HG03571 (cell line): ENCODE results near the gene CYTH3.
"Not testable (repeated sequence)": the region's sequence is repeated elsewhere in the genome, so short reads cannot be mapped to it uniquely, and the experiment has no call there.

Experiments
- ATAC-seq: cut with Tn5 transposase; IDR thresholded peaks from one replicate; pipeline ENCODE4 v1.9.1; 2021; ENCODE audit not compliant: unreplicated experiment

CYTH3 gene

DNA sequence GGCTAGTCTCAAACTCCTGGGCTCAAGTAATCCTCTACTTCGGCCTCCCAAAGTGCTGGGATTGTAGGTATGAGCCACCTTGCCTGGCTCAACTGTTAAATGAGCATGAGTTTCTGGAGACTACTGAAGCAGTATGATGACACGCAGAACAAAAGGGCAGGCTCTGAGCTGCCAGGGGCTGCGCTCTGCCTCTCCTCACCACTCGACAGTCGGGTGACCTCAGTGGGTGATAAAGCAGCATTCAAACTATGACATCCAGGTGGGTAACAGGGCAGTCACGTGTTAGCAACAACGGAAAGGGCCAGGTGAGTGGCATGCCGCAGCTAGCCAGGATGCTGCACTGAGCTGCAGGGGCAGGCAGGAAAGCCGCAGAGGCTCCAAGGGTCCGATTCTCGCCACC lies 71.5 kb downstream of the CYTH3 start:
- ATAC-seq: no peak

DNA sequence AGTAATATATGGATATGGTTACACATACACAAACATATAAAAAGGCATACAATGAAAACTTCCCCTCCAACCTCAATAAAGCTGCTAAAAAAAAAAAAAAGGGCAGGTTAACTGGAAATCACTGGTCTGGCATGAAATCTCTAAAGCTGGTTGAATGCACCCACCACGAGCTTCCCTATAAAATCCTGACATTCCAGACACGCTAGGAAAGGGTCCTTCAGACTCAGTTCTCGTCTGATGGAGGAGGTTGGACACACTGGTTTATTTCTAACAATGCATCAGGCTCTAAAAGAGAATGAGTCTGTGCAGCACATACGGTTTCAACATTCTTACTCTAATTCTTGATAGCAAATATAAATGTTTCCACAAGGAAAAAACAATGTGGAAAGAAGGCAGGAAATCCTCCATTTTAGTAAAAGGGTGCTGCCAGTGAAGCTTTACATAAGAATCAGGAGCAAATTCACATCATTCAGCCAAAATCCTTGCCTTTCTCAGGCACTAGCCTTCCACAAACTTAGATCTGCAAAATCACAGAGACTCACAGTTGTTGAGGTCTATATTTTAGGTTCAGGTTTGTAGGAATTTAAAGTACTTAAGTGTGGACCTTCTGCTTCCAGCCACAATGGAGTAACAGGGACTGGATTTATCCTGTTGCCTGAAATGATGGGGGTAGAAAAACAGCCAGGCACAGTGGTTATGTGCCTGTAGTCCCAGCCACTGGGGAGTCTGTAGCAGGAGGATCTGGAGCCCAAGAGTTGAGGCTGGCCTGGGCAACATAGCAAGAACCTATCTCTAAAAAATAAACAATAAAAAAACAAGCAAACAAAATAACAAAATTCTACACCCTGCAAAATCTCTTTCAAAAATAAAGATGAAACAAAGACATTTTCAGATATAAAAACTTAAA lies 73.5 kb downstream of the CYTH3 start:
- ATAC-seq: no peak

DNA sequence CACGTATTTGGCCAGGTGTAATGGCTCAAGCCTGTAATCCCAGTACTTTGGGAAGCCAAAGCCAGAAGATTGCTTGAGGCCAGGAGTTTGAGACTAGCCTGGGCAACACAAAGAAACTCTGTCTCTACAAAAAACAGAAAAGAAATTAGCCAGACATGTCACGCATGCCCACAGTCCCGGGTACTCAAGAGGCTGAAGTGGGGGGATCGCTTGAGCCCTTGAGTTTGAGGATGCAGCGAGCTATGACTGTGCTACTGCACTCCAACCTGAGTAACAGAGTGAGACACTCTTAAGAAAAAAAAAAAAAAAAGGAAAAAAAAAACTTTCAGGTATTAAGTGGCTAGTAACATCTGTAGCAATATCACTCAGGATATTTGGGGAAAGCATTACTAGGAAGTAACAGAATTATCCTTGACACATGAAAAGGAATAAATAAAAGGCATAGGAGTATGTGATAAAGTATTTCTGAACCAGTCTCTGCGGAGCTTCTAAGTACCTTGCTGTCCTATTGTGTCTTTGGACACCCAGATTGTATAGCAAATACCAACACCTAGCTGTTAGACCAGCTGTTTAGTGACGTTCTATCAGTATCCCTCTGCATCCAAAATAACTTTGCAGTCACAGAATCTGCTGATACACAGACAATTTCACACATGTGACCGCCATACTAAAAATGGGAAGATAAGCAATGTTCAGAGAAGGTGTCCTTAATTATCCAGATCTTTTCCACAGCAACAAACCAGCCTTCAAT lies 74.4 kb downstream of the CYTH3 start:
- no peak for ATAC-seq

DNA sequence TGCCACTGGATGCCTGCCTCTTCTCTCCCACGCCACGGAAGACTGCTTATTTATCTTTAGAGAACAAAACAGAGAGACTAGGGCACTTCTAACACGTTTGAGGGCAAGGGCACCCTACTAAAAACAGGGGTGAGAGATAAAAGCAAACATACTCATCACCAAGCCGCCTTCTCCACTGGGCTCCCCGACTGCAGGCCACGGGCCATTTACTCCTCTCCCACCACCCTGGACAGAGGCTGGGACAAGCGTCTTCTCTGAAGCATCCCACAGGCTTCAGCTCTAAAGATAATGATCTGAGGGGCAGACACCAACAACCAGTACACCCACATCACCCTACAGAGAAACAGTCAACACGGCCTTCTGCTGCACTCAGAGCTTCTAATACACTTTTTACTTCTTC lies 78.7 kb downstream of the CYTH3 start:
- no peak for ATAC-seq

DNA sequence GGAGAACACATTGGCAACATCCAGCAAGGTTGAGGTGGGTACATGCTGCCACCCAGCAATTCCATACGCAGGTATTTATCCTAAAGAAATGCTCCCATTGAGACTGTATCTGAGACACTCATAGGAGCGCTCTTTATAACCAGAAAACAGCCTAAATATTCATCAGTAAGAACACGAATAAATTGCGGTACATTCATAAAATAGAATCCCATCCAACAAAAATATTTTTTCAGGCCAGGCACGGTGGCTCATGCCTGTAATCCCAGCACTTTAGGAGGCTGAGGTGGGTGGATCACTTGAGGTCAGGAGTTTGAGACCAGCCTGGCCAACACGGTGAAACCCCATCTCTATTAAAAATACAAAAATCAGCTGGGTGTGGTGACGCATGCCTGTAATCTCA lies 81.9 kb downstream of the CYTH3 start:
- ATAC-seq: not testable (repeated sequence)

DNA sequence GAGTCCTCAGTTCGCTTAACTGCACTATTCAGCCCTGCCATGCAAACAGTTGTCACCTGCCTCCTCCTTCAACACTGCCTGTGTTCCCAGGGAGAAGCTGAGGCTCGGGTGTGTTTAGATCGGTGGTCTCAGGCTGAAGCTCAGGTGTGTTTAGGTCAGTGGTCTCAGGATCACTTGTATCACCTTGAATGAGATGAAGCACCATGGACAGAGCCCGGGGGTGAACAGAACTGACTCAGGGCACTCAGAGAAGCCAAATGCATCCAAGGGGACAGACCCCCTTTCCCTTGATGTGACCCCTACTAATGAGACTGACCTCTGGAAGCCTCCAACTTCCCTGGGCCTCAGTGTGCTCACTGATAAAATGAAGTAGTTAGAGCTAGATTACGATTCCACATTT lies 84.0 kb downstream of the CYTH3 start:
- ATAC-seq: no peak

DNA sequence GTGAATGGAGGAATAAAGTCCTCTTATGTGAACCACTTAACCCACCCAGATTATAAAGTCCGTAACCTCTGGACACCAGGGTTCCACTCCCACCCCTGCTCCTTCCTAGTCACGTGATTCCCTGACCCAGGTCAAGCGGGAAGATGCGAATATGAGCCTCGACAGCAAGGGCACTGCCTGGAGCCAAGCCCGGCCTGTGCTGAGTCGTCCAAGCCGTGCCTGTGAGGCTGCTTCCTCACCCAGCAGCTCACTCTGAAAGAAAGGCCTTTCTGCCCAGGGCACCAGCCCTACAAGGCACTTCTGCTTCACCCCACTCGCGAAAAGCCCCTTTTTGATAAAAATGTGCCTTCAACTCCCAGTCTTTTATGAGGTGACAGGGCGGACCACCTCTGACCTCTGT lies 85.8 kb downstream of the CYTH3 start:
- no peak for ATAC-seq

DNA sequence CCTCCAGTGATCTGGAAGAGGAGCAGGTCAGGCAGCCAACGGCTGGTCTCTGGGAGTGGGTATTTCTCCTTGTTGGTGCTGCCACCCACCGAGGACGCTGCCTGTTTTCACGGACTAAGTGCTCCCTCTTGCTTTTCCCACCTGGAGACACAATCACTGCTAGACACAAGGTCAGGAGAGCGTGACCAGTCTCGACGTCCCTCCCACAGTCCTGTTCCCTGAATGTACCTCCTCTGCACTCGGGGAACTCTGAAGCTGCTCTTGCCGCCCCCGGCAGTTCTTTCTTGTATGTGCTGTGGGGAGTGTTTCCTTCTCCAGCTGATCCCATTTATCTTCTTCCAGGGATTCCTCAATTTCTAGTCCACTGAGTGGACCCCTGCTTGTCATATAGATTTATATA lies 89.4 kb downstream of the CYTH3 start:
- ATAC-seq: no peak

DNA sequence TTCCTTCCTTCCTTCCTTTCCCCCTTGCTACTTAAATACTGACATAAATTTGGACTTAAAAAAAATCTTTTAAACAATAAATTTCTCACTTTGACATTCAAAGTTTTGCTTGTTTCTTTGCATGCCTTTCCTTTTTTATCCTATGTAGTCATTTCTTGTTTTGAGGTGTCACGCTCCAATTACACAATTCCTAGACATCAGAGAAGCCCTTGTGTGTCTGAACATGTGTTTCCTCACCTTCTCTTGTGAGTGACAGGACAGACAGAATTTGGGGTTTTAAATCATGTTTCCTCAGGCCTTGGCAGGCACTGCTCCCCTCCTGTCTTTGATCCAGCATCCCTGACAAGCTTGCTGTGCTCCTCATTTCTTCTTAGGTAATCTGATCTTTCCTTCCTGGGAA lies 91.3 kb downstream of the CYTH3 start:
- ATAC-seq: no peak

DNA sequence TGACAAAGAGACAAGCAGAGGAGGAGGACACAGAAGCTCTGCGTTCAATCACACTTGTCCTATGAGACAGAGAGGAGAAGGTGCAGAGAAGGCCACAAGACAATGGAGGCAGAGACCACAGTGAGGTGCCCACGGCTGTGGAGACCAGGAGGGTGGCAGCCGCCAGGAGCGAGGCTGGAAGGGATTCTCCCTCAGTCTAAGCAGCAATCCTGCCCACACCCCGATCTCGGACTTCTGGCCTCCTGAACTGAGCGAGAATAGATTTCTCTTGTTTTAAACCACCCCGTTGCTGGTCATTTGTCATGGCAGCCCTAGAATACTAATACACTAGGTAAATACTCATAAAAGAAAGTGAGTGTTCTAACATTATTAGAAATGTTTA lies 92.1 kb downstream of the CYTH3 start:
- ATAC-seq: no peak

DNA sequence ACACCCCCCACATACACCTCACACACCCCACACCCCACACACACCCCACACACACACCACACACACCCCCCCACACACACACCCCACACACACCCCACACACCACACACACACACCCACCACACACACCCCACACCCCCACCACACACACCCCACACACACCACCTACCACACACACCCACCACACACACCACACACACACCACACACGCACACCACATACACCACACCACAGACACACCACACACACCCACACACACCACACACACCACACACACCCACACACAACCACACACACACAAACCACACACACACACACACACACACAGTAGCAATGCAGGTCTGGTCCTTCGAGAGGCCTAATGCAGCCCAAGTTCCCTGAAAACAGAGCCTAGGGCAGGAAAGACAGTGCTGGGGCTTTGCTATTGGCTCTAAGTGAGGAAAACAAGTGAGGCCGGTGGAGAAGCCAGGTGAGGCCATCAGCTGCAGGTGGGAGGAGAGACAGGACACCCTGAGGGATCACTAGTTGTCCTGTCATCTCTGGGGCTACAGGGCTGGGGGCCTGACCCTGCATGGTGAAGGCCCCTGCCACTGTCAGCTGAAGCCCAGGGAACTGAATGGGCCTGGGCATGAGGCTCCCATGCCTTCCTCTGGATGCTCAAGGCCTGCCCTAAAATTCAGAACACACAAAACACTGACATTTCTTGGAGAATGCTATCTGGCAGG lies 92.6 kb downstream of the CYTH3 start:
- no peak for ATAC-seq

DNA sequence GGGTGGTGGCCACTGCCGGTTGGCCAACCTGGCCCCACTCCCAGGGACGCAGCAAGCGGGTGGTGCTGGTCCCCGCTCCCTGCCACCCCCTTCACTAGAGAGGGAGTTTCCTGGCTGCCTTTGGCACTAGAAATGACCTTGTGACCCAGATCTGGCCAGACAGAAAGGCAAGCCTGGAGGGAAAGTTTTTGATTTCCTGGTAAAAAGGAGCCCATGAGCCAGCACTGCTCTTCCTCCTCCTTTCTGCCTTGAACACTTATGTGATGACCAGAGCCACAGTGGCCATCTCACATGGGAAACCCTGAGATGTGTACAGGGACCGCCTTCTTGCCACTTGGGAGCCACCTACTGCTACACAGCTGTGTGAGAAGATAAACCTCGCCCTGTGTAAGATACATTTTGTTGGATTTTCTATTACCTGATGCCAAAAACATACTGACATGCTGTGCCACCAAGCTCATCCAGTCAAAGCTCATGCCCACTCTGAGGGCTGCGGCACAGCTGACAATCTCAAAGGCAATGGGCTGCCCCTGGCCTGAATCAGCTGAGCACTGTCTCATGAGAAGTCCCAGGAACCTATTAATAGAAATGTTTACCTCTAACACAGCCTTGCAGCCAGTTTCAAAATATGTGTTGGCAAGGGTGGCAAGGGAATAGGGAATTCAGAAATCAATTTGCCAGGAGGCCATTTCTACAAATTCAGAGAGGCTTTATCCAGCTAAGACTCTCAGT lies 94.0 kb downstream of the CYTH3 start:
- ATAC-seq: no peak

DNA sequence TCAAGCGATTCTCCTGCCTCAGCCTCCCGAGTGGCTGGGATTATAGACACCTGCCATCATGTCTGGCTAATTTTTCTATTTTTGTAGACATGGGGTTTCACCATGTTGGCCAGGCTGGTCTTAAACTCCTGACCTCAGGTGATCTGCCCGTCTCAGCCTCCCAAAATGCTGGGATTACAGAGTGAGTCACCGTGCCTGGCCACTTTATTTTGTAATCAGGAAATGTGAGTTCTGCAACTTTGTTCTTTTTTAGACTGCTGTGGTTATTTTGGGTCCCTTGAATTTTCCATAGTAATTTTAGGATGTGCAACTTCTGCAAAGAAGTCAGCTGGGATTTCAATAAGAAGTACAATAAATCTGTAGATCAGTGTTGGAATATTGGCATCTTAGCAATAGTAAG lies 96.8 kb downstream of the CYTH3 start:
- no peak for ATAC-seq

DNA sequence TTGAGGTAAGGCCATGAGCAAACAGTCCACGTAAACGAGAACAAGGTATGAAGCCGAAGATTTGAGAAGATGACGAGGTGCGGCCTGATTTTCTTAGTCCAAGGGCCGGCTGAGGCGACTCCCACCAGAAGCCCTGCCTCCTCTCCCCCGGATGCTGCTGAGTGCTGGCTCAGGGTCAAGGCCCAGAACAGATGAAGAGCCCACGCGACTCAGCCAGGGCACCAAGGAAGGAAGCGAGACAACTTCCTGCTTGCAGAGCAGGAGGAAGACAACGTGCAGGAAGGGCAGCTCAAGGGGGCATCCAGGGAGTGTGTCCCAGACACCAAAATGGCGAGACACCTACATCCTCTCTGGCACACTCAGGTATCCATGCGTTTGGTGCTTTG lies 99.5 kb downstream of the CYTH3 start:
- ATAC-seq: no peak

DNA sequence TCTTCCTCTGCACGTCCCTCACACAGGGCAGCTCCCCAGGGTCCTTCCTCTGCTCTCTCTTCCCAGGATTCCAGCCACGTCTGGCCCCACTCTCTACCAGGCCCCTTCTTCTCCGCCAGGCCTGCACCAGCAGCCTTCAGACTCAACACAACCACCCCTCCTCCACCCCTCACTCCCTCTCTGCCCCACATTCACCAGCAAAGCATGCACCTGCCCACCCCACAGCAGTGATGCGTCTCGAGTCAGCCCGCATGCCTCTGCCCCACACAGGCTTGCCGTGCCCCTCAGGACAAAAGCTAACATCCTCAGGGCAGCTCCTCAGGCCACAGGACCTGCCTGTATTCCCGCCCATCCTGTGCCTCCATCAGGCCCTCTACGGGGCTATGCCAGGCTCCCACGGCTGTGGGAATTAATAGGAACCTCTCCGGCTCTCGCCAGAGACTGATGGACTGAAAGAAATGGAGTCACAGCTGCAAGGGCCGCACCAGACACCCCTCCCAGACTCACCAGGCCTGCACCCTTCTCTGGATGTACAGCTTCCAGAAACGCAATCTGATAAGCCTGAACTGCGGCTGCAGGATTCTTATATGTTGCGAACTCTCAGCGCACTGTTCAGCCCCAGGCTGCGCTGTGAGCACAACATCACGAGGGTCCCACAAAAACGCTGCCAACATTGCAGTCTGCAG lies 100.1 kb downstream of the CYTH3 start:
- ATAC-seq: no peak

DNA sequence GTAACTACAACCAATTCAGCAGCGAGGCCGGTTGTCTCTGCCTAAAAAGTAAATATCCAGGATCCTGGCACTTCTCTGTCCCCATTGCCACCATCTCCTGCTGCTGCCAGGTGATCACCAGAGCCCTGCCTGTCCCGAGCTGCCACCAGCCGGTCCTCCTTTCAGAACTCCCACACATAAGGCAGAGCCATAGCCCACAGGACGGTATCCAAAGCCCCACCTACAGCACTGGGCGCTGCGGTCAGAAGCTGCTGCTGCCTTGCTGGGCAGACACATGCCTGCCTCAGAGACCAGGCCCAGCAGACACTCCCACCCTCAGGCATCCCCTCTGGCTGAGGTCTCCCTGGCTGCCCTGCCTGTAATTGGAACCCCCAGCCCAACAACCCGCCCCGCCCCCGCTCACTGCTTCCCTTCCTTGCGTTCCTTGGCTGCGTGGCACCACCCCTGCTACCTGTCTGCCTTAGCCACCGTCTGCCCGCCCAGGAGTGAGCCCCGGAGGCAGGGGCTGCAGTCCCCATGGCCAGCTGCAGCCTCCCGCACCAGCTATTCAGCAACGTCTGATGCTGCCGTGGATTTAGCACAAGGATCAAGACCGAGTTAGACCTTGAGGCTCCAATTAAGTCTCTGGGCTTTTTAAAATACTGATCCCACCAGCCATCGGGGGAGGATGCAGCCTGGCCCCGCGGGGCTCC lies 100.7 kb downstream of the CYTH3 start:
- ATAC-seq: no peak

DNA sequence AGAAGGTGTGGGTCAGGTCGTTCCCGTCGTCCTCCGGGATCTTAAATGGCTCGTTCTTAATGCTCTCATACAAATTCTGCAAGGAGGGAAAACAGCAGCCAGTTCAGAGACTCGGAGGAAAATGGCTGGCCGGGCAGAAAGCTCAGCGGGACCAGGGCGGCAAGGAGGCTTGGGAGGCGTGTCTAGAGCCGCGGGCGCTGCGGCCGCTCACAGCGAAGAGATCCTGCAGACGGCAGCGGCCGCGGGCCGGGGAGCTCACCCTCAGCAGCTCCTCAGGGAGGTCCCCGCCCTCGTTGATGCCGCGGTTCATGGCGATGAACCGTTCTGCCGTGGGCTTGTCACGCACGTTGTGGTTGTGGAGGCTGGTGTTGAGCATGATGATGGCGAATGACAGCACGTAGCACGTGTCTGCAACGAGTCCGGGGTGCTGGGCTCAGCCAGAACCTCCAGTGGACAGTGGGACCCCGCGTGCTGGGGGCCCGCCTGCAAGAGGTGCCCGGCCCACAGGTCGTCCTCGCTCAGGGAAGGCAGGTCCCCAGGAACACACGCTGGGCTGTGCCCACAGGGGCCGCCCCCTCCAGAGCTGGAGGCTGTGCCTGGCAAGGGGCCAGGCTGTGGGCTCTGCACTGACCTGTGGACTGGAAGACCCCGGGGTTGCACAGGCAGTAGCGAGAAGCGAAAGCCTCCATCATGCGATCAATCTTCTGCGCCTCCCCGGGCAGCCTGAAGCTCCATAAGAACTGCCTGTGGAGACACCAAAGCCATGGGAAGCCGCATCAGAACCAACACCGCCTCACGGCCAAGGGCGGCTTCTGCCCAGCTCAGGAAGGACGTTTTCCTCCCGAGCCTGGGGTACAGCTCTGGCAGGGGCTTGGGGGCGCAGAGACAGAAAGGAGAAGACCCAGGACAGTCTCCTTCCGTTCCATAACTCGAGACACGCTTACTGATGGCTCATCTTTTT lies 101.6 kb downstream of the CYTH3 start:
- ATAC-seq: no peak

DNA sequence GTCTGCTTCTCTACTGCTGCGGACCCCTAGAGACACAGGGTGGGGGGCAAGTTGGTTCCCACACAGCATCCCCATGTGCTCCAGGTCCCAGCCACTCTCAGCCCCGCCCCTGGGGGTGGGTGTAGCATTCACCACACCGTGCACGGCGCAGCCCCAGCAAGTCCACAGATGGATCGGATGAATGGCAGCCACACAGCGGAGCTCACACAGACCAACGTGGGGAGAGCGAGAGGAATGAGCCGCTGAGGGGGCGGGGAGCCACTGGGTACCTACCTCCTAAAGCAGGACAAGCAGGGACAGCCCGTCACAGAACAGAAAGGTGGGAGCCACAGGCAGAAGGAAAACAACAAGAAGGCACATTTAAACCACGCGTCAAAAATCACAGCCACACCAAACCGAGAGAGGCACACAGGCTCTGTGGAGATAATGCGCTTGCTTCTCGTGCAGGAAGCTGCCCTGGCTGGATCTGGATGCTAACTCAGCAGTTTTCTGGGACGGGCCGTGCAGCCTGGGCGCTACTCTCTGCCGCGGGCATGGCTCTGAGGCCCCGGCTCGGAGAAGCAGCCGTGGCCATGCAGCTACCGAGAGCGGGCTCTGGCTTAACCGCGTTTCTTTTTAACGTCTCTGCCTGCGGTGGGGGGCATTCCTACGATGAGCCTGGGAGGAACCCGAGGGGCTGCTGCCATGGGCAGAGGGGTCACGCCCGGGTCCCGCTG lies 102.5 kb downstream of the CYTH3 start:
- no peak for ATAC-seq
